ENCODE measurements around the gene CALML4. TPM values are rescaled to one million over a fixed set of nuclear protein-coding genes. Genes with fewer than 3 reads are reported as not detected.
A peak's percentile ranks its signal among the peaks of the same experiment; 100 is the strongest.
"Not testable (repeated sequence)": the region's sequence is repeated elsewhere in the genome, so short reads cannot be mapped to it uniquely, and the experiment has no call there.

CALML4 gene
- total RNA-seq, 2 experiments from 2014 or later = 6.8 to 9.2 TPM

DNA sequence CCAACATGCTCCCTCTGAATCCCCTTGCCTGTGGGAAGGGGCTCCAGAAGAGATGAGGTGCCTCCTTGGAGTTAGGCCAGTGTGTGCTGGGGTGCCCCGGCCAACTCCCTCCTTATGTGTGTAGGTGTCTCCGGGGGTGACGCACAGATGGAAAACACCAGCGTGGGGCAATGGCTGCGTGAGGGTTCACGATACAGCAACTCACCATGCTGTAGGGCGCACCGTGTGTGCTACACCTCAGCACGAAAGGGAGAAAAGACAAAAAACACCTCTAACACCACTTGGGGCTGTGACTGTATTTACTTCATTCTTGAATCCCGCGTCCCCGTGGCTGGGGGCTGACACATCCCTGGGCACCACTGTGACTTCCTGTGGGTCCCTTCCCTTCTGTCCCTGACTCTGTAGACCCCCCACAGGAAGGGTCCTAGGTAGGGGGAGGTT, 1.6 kb upstream of the CALML4 start:
- intact Hi-C loops (cut with DNase I, micrococcal nuclease) = no loop called here
- POLR2A ChIA-PET = no interaction called here
- peaks cover 24% of the 10 kb centered on the region for H3K4me1 Mint-ChIP-seq
- H3K9me3 Mint-ChIP-seq (ENCODE audit: low read depth) = no peaks in the 10 kb centered on the region
- DNase-seq = no peak
- no peak overlapping the region for H3K27ac Mint-ChIP-seq
- H3K36me3 Mint-ChIP-seq (ENCODE audit: low read depth) = peaks cover 9% of the 10 kb centered on the region
- H3K4me3 Mint-ChIP-seq = no peak overlapping the region
- ATAC-seq = no peak
- no peaks in the 10 kb centered on the region for H3K27me3 Mint-ChIP-seq
- CTCF ChIA-PET = no interaction called here

DNA sequence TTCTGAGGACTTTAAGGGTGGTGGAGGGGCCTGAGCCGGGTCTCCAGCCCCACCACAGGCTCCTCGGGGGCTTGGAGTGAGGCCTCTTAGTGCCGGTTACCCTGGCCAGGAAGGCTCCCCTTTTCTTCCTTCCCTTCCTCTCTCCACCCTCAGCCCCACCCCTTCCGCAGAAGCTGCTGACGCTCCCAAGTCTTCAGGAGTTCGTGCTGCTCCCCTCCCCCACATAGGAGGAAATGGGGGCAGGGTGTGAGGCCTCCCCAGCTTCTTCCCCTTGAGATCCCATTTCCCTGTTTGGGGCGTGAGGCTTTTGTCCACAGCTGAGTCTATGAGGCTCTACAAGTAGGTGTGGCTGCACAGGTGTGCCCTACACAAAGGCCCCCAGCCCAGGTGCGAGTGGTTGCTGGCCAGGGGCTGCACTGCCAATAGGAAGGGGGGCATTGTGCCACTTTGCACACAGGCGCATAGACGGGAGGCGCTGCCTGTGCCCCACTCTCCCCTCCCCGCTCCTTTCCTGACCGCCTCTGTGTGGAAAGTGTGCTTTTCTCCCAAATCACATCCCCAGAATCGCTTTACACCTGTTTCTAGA, 915 bp upstream of the CALML4 start:
- H3K27ac Mint-ChIP-seq = no peak overlapping the region
- POLR2A ChIA-PET = no interaction called here

DNA sequence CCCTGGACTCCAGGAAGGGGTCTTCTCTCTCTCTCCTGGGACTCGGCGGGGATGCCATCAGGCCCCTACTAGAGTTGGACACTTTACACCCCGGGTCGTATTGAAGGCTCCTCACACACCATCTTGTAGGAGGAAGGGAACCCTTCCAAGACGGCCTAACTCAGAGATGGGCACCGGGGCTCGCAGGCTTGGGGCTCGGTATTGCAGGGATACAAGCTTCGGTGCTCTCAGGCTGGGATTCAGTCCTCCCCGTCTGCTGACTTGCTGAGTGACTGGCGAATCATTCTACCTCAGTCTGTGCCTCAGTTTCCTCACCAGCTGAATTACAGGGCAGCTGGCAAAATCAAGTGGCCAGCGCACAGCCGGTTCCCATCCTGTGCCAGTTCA, 419 bp upstream of the CALML4 start:
- no peak overlapping the region for H3K27ac Mint-ChIP-seq

More for the DNA sequence above, 915 bp upstream of the CALML4 start:
- CTCF ChIA-PET = interaction anchor here (0.6 to 1.0 kb wide), 2 partner anchors 10 to 15 kb away, joined by 3 read pairs; no protein-coding TSS in a partner anchor
- peaks cover 24% of the 10 kb centered on the region for H3K4me1 Mint-ChIP-seq
- H3K36me3 Mint-ChIP-seq (ENCODE audit: low read depth) = peaks cover 7% of the 10 kb centered on the region
- no peak for DNase-seq
- H3K4me3 Mint-ChIP-seq = no peak overlapping the region
- H3K9me3 Mint-ChIP-seq (ENCODE audit: low read depth) = no peaks in the 10 kb centered on the region
- intact Hi-C loops (cut with DNase I, micrococcal nuclease) = no loop called here
- ATAC-seq = no peak
- no peaks in the 10 kb centered on the region for H3K27me3 Mint-ChIP-seq

DNA sequence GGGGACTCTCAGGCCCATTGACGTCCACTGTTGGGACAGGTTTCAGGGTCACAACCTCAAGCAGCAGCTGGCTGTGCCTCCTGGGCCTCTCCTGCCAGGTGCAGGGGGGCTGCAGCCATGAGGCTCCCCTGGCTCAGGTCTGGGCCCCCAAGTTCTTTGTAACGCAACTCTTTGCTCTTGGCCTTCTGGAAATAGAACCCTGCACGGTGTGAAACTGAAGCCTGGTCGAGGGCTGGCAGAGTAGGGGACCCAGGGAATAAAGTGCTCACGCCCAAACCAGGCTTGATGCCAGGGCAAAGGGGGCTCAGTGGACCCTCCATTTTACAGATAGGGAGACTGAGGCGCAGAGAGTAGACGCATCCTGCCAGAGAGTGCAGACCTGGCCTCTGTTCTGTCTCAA, 771 bp downstream of the CALML4 start:
- H3K27ac Mint-ChIP-seq = no peak overlapping the region
- POLR2A ChIA-PET = no interaction called here
- H3K4me3 Mint-ChIP-seq = no peak overlapping the region
- DNase-seq = no peak
- peaks cover 6% of the 10 kb centered on the region for H3K36me3 Mint-ChIP-seq (ENCODE audit: low read depth)
- H3K9me3 Mint-ChIP-seq (ENCODE audit: low read depth) = no peaks in the 10 kb centered on the region
- peaks cover 13% of the 10 kb centered on the region for H3K4me1 Mint-ChIP-seq
- CTCF ChIA-PET = interaction anchor here (0.7 kb wide), 1 partner anchor 8 kb away, joined by 3 read pairs; no protein-coding TSS in a partner anchor
- intact Hi-C loops (cut with DNase I, micrococcal nuclease) = no loop called here
- ATAC-seq = no peak
- H3K27me3 Mint-ChIP-seq = no peaks in the 10 kb centered on the region

More for the DNA sequence above, 419 bp upstream of the CALML4 start:
- H3K4me1 Mint-ChIP-seq = peaks cover 22% of the 10 kb centered on the region
- ChIA-PET CTCF (interaction anchor here (0.6 to 1.0 kb wide), 2 partner anchors 11 to 15 kb away, joined by 3 read pairs; no protein-coding TSS in a partner anchor), POLR2A (no interaction called here)
- H3K27me3 Mint-ChIP-seq = no peaks in the 10 kb centered on the region
- no peak for DNase-seq
- intact Hi-C loops (cut with DNase I, micrococcal nuclease) = no loop called here
- ATAC-seq = no peak
- H3K36me3 Mint-ChIP-seq (ENCODE audit: low read depth) = peaks cover 7% of the 10 kb centered on the region
- H3K4me3 Mint-ChIP-seq = no peak overlapping the region
- no peaks in the 10 kb centered on the region for H3K9me3 Mint-ChIP-seq (ENCODE audit: low read depth)

DNA sequence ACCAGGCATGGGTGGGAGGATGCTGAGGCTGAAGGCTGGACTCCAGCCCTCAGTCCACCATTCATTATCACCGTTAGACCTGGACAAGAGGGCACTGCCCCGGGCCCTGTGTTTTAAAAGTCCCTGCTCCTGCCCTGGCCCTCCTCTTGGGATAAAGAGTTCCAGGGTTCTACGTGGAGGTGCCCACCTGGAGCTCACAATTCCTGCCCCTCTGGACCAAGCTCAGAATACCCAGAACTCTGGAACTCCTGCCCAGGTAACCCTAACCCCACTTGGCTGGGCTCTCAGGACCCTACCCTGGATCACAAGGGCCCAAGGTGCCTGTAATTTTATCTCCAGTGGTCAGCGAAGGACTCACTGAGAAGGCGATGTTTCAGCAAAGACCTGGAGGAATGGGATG, 1.2 kb downstream of the CALML4 start:
- H3K27ac Mint-ChIP-seq = no peak overlapping the region
- CTCF ChIA-PET = interaction anchor here (0.7 kb wide), 1 partner anchor 8 kb away, joined by 3 read pairs; no protein-coding TSS in a partner anchor
- intact Hi-C loops (cut with DNase I, micrococcal nuclease) = no loop called here

DNA sequence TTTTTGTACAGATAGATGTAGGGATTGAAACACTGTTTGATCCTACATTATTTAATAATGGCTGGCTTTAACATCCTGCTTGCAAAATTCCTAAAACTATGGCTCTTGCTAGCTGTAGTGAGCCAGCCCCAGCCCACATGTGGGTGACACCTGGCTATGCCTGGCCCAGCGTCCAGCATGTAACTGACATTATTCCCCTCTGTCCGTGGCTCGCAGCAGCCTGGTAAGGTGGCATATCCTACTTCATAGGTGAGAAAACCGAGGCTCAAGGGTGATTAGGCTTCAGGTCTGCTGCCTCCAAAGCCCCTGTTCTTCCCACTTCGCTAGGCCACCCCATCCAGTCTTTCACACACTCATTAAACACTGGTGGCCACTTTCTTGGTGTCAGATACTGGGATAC, 1.6 kb downstream of the CALML4 start:
- Mint-ChIP-seq H3K9me3 (ENCODE audit: low read depth) (no peaks in the 10 kb centered on the region), H3K36me3 (ENCODE audit: low read depth) (peaks cover 6% of the 10 kb centered on the region), H3K4me3 (no peak overlapping the region), H3K4me1 (peaks cover 4% of the 10 kb centered on the region), H3K27me3 (no peaks in the 10 kb centered on the region), H3K27ac (no peak overlapping the region)
- ChIA-PET POLR2A (no interaction called here), CTCF (no interaction called here)
- no peak for ATAC-seq
- intact Hi-C loops (cut with DNase I, micrococcal nuclease) = no loop called here
- no peak for DNase-seq

More for the DNA sequence above, 1.2 kb downstream of the CALML4 start:
- H3K4me3 Mint-ChIP-seq = no peak overlapping the region
- ATAC-seq (no peak), DNase-seq (no peak)
- H3K36me3 Mint-ChIP-seq (ENCODE audit: low read depth) = peaks cover 6% of the 10 kb centered on the region
- no peaks in the 10 kb centered on the region for H3K27me3 Mint-ChIP-seq
- peaks cover 9% of the 10 kb centered on the region for H3K4me1 Mint-ChIP-seq
- POLR2A ChIA-PET = no interaction called here
- no peaks in the 10 kb centered on the region for H3K9me3 Mint-ChIP-seq (ENCODE audit: low read depth)

DNA sequence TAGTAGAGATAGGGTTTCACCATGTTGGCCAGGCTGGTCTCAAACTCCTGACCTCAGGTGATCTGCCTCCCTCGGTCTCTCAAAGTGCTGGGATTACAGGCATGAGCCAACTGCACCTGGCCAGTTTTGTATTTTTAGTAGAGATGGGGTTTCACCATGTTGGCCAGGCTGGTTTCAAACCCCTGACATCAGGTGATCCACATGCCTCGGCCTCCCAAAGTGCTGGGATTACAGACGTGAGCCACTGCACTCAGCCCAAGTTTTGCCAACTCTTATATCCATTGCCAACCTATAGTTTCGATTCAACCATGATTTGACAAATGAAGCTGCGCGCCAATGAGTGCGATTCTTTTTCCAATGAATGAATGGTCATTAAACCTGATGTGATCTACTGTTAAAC, 2.1 kb downstream of the CALML4 start:
- H3K9me3 Mint-ChIP-seq (ENCODE audit: low read depth); H3K36me3 Mint-ChIP-seq (ENCODE audit: low read depth); H3K27ac Mint-ChIP-seq; CTCF ChIA-PET; DNase-seq; H3K4me1 Mint-ChIP-seq; intact Hi-C loops (cut with DNase I, micrococcal nuclease); H3K4me3 Mint-ChIP-seq; POLR2A ChIA-PET; H3K27me3 Mint-ChIP-seq; ATAC-seq: not testable (repeated sequence)

DNA sequence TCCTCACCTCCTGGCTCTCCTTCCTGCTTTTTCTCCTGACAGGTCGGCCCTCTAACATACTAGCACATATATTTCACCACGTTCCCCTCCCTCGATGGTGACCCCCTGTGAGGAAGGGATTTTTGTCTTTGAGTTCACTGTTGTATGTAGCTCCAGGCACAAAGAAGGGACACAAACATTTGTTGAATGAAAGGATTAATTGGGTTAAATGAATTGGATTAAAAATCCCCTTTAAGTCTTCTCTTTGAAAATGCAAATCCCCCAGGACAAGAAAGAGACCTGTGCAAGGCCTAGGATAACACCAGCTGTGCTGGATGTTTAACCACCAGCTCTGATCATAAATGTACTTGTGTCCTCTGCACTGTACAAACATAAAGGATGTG, 3.3 kb downstream of the CALML4 start:
- CTCF ChIA-PET = no interaction called here
- peak overlapping the region; percentile 1 for H3K27ac Mint-ChIP-seq

DNA sequence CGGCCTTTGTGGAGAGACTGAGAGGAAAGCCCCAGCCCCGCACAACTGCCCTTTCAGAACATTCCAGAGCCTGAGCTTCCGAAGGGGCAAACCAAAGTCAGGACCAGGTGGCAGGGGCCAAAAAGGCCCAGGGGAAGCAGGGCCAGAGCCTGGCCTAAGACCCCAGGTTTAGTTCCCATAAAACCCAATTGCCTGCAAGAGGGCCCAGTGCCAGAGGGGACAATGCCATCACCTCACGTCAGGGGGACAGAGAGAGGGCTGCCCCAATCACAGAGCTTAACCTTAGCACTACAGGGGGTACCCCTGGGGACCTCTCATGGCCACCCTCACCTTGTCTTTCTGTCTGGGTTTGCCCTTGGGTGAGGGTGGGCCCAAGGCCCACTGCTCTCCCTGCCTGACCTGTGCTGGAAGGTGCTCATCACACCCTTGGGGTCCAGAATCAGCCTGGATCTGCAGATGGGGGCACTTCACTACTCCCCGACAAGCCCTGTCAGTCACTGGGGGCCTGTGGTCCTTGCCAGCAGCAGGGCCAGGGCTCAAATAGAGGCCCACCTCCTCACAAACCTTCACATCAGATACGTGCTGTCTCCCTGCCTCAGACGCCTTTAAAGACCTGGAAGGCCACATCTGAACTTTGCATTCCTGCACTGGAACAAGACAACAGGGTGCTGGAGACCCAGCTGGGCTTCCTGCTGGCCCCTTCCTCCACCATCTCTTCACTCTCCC, 3.8 kb downstream of the CALML4 start:
- no peak overlapping the region for H3K27ac Mint-ChIP-seq

More for the DNA sequence above, 3.3 kb downstream of the CALML4 start:
- Mint-ChIP-seq H3K4me3 (no peak overlapping the region), H3K27me3 (no peaks in the 10 kb centered on the region), H3K4me1 (peaks cover 3% of the 10 kb centered on the region), H3K36me3 (ENCODE audit: low read depth) (peaks cover 10% of the 10 kb centered on the region), H3K9me3 (ENCODE audit: low read depth) (no peaks in the 10 kb centered on the region)
- DNase-seq = no peak
- intact Hi-C loops (cut with DNase I, micrococcal nuclease) = no loop called here
- no peak for ATAC-seq
- POLR2A ChIA-PET = no interaction called here

DNA sequence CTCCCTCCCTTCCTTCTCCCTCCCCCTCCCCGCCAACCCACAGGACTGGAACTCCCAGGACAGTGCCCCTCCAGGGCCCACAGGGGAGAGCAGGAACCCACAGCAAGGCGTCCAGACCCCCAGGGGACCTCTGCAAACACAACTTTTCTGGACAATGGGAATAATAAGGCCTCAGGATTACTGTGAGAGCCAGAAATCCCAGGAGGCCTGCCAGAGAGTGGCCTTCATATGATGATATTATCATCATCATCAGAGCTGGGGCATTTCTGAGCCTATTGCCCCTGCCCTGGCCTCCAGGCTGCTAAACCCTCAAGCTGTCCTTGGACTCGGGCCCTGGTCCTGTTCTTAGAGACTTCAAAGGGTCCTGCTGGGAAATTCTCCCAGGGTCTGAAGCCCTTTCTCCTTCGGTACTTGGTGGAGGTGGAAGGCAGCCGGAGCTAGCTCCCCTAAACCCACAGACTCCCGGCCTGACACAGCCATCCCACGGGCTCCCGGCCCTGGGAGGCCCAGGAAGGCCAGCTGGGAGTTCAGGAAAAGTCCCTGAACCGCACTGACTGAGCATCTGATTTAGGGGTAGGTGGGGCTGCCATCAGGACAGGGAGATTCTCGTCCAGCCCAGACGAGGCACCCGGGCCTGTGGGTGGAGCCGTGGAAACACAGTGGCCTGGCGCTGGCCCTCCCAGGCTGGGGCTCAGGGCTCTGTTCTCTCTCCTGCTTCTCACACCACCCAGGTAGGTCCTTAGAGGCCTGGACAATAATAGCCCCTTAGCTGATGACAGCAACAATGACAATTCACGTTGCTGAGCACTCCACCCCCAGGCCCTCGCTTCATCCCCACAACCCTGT, 4.9 kb downstream of the CALML4 start:
- no peak overlapping the region for H3K27ac Mint-ChIP-seq
- H3K4me1 Mint-ChIP-seq = peaks cover 3% of the 10 kb centered on the region
- ChIA-PET POLR2A (no interaction called here), CTCF (no interaction called here)
- no peak overlapping the region for H3K4me3 Mint-ChIP-seq
- ATAC-seq (no peak), DNase-seq (no peak)
- intact Hi-C loops (cut with DNase I, micrococcal nuclease) = no loop called here
- H3K9me3 Mint-ChIP-seq (ENCODE audit: low read depth) = no peaks in the 10 kb centered on the region
- no peaks in the 10 kb centered on the region for H3K27me3 Mint-ChIP-seq
- peaks cover 9% of the 10 kb centered on the region for H3K36me3 Mint-ChIP-seq (ENCODE audit: low read depth)

More for the DNA sequence above, 3.8 kb downstream of the CALML4 start:
- H3K36me3 Mint-ChIP-seq (ENCODE audit: low read depth) = peaks cover 10% of the 10 kb centered on the region
- intact Hi-C loops (cut with DNase I, micrococcal nuclease) = no loop called here
- H3K9me3 Mint-ChIP-seq (ENCODE audit: low read depth) = no peaks in the 10 kb centered on the region
- ChIA-PET CTCF (no interaction called here), POLR2A (no interaction called here)
- H3K4me3 Mint-ChIP-seq = no peak overlapping the region
- H3K4me1 Mint-ChIP-seq = peaks cover 3% of the 10 kb centered on the region
- DNase-seq (no peak), ATAC-seq (no peak)
- no peaks in the 10 kb centered on the region for H3K27me3 Mint-ChIP-seq

DNA sequence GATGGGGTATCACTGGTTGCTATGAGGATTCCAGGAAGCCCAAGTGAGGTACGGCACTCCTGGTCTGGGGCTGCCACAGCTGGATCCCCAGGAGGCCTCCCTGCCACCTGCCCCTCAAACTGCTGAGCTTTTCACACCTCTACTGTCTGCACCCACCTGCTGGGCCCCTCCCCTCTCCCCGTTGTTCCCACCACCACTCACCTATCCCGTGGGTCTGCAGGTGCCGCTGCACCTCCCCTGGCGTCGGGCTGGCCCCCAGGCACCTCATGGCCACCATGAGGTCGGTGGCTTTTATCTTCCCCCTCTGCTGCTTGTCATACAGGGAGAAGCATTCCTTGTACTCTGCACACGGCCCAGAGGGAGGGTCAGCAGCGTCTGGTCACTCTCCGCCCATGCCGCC, 5.8 kb downstream of the CALML4 start:
- ATAC-seq = no peak
- H3K4me3 Mint-ChIP-seq = no peak overlapping the region
- H3K9me3 Mint-ChIP-seq (ENCODE audit: low read depth) = no peaks in the 10 kb centered on the region
- H3K4me1 Mint-ChIP-seq = no peaks in the 10 kb centered on the region
- ChIA-PET CTCF (interaction anchor here (0.6 kb wide), 1 partner anchor 82 kb away, joined by 4 read pairs; no protein-coding TSS in a partner anchor), POLR2A (interaction anchor here (0.6 kb wide), 1 partner anchor 51 kb away, joined by 8 read pairs; no protein-coding TSS in a partner anchor)
- intact Hi-C loops (cut with DNase I, micrococcal nuclease) = no loop called here
- DNase-seq = no peak
- H3K36me3 Mint-ChIP-seq (ENCODE audit: low read depth) = peaks cover 9% of the 10 kb centered on the region
- H3K27me3 Mint-ChIP-seq = no peaks in the 10 kb centered on the region
- H3K27ac Mint-ChIP-seq = no peak overlapping the region
